ENCODE measurements around the gene MLN.

MLN gene

DNA sequence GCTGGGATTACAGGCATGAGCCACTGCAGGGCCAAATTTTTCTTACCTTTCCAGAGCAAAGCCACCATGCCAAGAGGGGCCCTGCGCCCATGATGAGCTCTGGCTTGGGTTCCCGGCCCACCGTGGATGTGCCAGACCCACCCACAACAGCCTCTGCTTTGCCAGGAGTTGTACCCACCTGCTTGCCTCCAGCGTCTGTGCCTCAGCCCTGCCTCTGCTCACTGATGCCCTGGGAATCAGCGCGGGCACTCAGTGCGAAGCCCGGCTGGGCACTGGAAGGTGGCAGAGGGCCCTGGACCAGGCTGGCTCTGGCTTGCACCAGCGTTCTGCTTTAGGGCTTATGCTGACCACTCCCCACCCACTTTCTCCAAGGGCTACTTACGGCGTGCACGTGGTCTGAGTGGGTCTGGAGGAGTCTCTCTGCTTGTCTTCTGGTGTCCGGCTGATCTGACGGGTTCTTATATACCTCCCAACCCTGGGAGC is at the start of gene MLN:
TSS of gene MLN (minus strand) at position 433 of the 483 bp plus-strand sequence. CDS start 2,840 bp downstream, outside the sequence.
- DNase-seq: no peak

DNA sequence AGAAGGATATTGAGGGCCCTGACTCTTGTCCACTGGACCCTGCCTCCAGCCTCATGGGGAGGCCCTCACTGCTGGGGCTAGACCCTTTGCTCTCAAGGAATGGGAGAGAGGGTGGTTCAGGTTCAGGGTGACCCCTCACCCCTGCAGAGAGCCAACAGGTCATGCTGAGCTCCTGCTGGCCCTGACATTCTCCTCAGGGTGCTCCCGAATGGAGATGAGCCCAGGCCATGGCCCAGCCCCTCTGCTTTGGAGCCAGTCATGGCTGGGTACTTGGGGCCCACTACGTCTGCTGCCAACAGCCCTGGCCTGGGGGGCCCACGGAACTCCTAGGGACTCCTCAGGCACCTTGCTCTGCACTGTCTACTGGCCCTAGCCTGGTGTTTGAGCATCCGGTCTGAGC is 49.2 kb upstream of the MLN start:
- DNase-seq: no peak

DNA sequence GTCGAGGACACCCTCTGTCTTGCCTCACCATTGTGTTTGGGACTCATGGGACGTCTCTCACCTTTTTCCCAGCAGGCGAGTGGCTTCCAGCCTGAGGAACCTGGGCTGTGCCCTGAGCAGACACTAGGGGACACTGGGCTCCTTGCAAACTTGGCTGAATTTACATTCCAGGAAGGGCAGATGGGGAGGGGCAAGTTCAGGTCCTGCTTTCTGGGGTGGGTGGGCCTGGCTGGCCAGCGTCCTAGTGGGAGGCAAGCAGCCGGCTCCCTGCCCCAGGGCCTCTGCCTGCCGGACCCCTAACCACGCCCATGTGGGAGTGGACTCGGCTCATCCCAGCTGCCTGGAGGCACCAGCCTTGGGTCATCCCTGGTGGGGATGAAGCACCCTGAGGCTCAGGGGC is 48.2 kb upstream of the MLN start:
- DNase-seq: no peak

- no peak for DNase-seq
Measured at GRCh38 chr6:33850869-33851541, 47.2 kb upstream of the MLN start.

DNA sequence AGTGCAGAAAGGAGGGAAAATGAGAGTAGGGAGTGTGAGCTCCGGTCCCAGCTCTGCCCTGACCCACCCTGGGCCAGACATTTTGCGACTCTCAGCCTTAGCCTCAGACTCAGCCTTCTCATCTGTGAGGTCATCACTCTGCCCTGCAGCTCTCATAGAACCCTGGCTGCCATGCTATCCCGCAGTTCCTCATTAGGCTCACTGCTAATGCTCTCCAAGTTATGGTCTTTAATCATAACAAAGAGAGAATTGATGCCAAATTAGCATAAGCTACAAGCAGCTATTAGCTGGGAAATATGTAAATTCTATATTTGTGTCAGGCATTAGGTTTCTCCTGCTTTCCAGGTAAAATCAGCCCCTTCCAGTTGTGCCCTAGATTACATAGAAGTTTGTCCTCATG is 46.5 kb upstream of the MLN start:
- DNase-seq: no peak

DNA sequence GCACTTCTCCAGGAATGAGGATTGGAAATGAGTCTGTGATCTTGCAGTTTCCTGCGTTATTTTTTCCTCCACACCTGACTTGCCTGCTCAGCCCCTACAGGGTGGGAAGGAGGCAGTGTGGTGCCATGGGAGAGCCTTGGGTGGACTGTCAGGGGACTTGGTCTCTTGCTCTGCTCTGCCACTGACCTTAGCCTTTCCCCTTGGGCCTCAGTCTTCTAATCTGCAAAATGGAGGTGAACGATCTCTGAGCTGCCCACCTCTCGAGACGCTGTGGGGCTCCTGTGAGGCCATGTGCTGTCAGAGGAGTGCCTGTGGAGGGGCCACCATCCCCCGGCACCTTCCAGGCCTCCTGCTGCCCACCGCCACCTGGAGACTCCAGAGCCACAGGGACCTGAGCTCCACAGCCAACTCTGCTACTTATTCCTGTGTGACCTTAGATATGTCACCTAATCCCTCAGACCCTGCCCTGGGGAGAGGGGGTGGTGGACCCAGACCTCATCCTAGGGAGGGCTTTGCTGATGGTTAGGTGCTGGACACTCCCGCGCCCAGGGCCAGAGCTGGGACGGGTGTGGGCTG is 45.8 kb upstream of the MLN start:
- no peak for DNase-seq

DNA sequence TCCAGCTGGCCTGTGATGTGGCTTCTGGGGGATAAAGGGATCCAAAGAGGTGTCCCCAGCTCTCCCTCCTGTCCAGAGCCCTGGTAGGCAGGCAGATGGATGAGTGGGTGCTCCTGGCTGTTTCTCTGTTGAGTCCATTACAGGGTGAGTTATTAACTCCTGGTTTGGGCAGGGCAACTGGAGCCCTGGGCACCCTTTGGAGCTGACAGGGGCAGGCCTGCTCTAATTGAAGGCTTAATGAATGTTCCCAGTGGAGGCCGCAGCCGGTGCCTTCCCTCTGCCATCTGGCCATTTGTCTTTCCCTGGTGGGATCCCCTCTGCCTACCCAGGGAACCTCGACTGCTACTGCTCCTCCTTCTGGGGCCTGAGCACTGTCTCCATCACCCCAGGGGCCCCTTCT is 44.7 kb upstream of the MLN start:
- DNase-seq: no peak

DNA sequence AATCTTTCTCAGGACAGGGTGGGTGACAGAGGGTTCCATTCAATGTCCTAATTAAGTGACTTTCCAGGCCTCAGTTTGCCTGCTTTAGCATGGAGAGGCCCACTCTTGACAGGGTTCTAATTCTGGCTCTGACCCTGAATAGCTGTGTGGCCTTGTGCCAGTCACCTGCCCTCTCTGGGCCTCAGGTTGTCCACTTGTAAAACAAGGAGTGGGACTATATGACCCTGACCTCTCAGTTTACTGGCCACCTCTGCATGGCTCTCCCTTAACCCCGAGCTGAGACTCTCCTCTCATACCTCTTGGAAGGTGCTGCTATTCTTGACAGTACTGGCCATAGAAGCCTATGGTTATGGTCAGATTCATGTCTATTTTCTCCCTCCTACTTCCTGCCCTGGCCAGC is 44.1 kb upstream of the MLN start:
- DNase-seq: no peak

GRCh38 chr6:33847078-33847477 is 43.3 kb upstream of the MLN start:
- DNase-seq: no peak

DNA sequence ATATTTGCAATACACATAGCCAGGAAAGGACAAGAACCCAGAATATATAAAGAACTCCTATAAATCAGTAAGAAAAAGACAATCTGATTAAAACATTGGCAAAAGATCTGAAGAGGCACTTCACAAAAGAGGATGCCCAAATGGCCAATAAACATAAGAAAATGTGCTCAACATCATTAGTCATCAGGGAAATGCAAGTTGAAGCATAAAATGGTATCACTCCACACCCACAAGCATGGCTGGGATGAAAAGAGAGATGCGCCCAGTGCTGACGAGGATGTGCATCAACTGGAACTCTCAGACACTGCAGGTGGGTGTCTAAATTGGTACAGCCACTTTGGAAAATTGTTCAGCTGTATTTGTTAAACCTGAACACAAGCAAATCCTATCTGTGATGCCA is 42.4 kb upstream of the MLN start:
- no peak for DNase-seq

GRCh38 chr6:33845031-33845745 is 41.4 kb upstream of the MLN start:
- no peak for DNase-seq

DNA sequence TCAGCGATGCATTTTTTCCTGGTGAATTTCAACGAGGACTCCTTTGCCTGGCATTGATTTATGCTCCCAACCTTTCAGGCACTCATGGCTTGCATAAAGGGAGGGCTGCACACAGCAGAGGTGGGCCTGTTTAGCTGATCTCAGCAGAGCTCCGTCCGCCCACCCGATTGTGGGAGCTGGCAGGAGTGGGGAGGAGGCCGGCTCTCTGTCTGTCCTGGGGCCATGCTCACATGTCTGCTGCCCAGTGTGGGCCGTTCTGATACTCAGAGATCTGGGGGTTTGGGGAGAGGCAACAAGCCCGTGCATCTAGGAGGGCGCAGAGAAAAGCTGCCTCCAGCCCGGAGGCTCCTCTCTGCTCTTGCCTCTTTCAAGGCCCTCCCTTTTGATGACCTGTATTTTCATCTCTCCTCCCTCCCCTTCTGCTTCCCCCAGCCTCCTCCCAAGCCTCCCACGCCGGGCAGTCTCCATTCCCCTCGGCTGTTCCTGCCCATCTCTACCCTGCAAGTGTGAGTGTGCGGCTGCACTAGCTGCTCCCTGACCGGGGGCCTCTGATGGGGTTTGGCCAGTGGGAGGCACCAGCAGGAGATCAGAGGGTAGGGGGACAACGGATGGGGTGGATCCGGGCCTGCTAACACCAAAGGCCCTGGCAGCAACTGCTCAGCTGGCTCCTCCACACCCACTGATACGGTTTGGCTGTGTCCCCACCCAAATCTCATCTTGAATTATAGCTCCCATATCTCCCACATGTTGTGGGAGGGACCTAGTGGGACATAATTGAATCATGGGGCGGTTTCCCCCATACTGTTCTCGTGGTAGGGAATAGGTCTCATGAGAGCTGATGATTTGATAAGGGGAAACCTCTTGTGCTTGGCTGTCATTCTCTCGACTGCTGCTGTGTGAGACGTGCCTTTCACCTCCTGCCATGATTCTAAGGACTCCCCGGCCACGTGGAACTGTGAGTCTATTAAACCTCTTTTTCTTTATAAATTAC is 39.6 kb upstream of the MLN start:
- DNase-seq: no peak

GRCh38 chr6:33841868-33842267 is 38.1 kb upstream of the MLN start:
- DNase-seq: no peak

- DNase-seq: no peak
Measured at GRCh38 chr6:33841070-33841469, 37.3 kb upstream of the MLN start.

- no peak for DNase-seq
Measured at GRCh38 chr6:33840048-33840926, 36.5 kb upstream of the MLN start.

DNA sequence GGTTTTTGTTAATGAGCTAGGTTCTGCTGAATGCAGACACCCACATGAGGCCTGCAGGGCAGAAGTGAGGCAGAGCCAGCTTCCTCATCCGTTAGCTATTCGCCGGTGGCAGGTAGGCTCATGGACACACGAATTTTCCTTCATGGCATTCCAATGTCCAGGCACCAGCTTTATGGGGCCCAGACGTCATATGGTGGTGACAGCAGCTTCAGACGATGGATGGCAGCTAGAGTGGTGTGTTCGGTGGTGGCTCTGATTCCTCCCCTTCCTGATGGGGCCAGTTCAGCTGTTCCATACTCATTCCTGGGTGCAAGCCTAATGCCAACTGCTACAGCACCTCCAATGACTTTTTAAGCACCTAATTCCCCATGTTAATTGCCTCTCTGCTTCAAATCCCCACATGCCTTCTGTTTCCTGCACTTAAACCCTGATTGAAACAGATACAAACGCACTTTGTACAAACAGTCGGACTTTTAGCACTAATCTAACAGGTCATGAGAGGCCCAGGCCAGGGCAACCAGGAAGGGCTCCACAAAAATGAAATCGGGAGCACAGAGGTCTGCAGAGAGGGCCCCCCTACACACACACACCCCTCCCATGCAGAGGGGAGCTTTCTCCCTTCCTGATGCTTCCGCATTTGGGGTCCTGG is 35.7 kb upstream of the MLN start:
- no peak for DNase-seq

DNA sequence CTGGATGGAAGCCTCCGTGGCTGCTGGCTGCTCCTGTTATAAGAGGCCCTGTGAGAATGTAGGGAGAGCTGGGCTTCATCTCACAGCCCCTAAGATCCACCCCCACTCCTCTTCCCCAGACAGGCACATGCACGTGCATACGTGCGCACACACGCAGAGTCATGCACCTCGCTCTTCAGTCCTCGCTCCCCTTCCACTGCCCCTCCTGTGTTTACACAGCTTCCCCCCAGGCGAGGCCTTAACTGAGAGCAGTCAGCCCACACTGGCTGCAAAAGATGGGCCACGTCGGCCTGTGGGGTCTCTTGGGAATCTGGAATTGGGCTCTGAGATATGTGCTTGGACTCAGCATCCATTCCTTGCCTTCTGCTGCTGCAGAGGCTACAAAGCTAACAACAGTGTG is 35.2 kb upstream of the MLN start:
- DNase-seq: no peak

- no peak for DNase-seq
Measured at GRCh38 chr6:33837971-33838665, 34.3 kb upstream of the MLN start.

GRCh38 chr6:33836806-33837469 is 33.1 kb upstream of the MLN start:
- DNase-seq: no peak
